ENCODE results near the gene ELMOD1. TPM values are rescaled to one million over a fixed set of nuclear protein-coding genes. Genes with fewer than 3 reads are reported as not detected.

ELMOD1 gene
- total and polyA plus RNA-seq, 2 donors (not counting 1 experiment from before 2014, with no cell fraction given): not detected

Other genes with a start within 250 kb of the ELMOD1 start
- gene CWF19L2, start 133.3 kb upstream of the ELMOD1 start, total RNA-seq: 44.3 and 44.6 TPM in 2 replicates
- gene CWF19L2, start 133.3 kb upstream of the ELMOD1 start, polyA plus RNA-seq: 2.4 and 3.8 TPM in 2 replicates
- gene ALKBH8, start 25.4 kb upstream of the ELMOD1 start, total RNA-seq: 13.3 and 13.5 TPM in 2 replicates
- gene ALKBH8, start 25.4 kb upstream of the ELMOD1 start, polyA plus RNA-seq: 4.0 and 6.7 TPM in 2 replicates
- not detected in 2 replicates for gene SLN, start 120.9 kb downstream of the ELMOD1 start, total RNA-seq
- not detected in 2 replicates for gene SLN, start 120.9 kb downstream of the ELMOD1 start, polyA plus RNA-seq